T-cell (primary cell): ENCODE data around the gene ADPRHL1. TPM values are rescaled to one million over a fixed set of nuclear protein-coding genes. Genes with fewer than 3 reads are reported as not detected.
A peak's percentile ranks its signal among the peaks of the same experiment; 100 is the strongest.
"Not testable (repeated sequence)": the region's sequence is repeated elsewhere in the genome, so short reads cannot be mapped to it uniquely, and the experiment has no call there.

Experiments
- ATAC-seq, 4 experiments: fragments of 200-7000 bp in 3 of 4; fragments of 150-1000 bp in 1 of 4; cut with Tn5 transposase; replicated peaks in 1 of 4; 1 replicate in 3 of 4; 2 replicates in 1 of 4; pipeline ENCODE4 v1.10.0; 2021; ENCODE audit warnings: moderate library complexity in 3 of 4, mild to moderate bottlenecking in 2 of 4, moderate number of reproducible peaks in 1 of 4
- CTCF ChIA-PET, 2 donors: fragments of 300-600 bp; sonication (Branson Sonifier 250); formaldehyde crosslinking; loops; one replicate each; lab custom pipeline; 2022; ENCODE audit warnings: antibody characterized with exemption in 2 of 2; lab: Charles Lee
- POLR2A ChIA-PET, 2 donors: fragments of 300-600 bp; sonication (Branson Sonifier 250); formaldehyde crosslinking; loops; one replicate each; lab custom pipeline; 2022; ENCODE audit warnings: antibody characterized with exemption in 2 of 2; lab: Charles Lee
- DNase-seq, 35 experiments: peaks; one replicate each; pipeline versions ENCODE4 v3.0.0 to v3.0.0-alpha.2; 2013 to 2023
- H3K27ac ChIP-seq: one replicate; pipeline ENCODE4 v1.5.1; 2013; ENCODE audit warnings: low read length
- H3K27me3 ChIP-seq, 2 experiments: replicated peaks in 1 of 2; 1 replicate in 1 of 2; 2 replicates in 1 of 2; pipeline versions ENCODE4 v1.6.1 to v1.7.0; 2013; ENCODE audit warnings: low read length in 1 of 2, mixed read lengths in 1 of 2; ENCODE audit not compliant: control insufficient read depth in 2 of 2, insufficient read depth in 2 of 2; ENCODE audit errors: extremely low read depth in 1 of 2
- H3K36me3 ChIP-seq, 2 donors: 1 replicate in 1 of 2; 2 replicates in 1 of 2; pipeline versions ENCODE4 v1.6.1 to v1.7.0; 2013; ENCODE audit warnings: low read length in 1 of 2; ENCODE audit not compliant: control insufficient read depth in 2 of 2, insufficient read depth in 1 of 2; ENCODE audit errors: extremely low read depth in 1 of 2
- H3K4me1 ChIP-seq, 2 experiments: 1 replicate in 1 of 2; 2 replicates in 1 of 2; pipeline versions ENCODE4 v1.6.1 to v1.7.0; 2013; ENCODE audit warnings: low read length in 2 of 2, mixed read lengths in 1 of 2; ENCODE audit not compliant: insufficient read depth in 2 of 2, control insufficient read depth in 1 of 2; ENCODE audit errors: extremely low read depth in 1 of 2
- H3K4me3 ChIP-seq, 2 donors: 1 replicate in 1 of 2; 2 replicates in 1 of 2; pipeline versions ENCODE4 v1.5.1 to v1.7.0; 2013; ENCODE audit warnings: mild to moderate bottlenecking in 2 of 2, low read length in 1 of 2, moderate library complexity in 1 of 2; ENCODE audit not compliant: control insufficient read depth in 1 of 2; ENCODE audit errors: extremely low read depth in 1 of 2
- H3K9me3 ChIP-seq: 2 replicates; pipeline ENCODE4 v1.7.0; 2013
- H3K27ac Mint-ChIP-seq, 2 donors: one replicate each; pipeline ENCODE4 v1.8.0; 2020 to 2021; ENCODE audit warnings: mild to moderate bottlenecking in 2 of 2, mixed read lengths in 2 of 2
- H3K27me3 Mint-ChIP-seq, 2 donors: one replicate each; pipeline ENCODE4 v1.8.0; 2021 to 2022; ENCODE audit warnings: mixed read lengths in 2 of 2
- H3K36me3 Mint-ChIP-seq: one replicate; pipeline ENCODE4 v1.8.0; 2021; ENCODE audit warnings: mixed read lengths
- H3K4me1 Mint-ChIP-seq, 3 donors: one replicate each; pipeline ENCODE4 v1.8.0; 2020 to 2022; ENCODE audit warnings: mixed read lengths in 3 of 3, mild to moderate bottlenecking in 1 of 3
- H3K4me3 Mint-ChIP-seq, 3 donors: one replicate each; pipeline ENCODE4 v1.8.0; 2020 to 2022; ENCODE audit warnings: mild to moderate bottlenecking in 3 of 3, mixed read lengths in 3 of 3, moderate library complexity in 3 of 3
- H3K9me3 Mint-ChIP-seq, 3 donors: one replicate each; pipeline ENCODE4 v1.8.0; 2020 to 2022; ENCODE audit warnings: mixed read lengths in 3 of 3
- WGBS: methylation state at CpG from one replicate; pipeline ENCODE4 v1.1.5; 2013; ENCODE audit warnings: missing lambda C conversion rate; ENCODE audit not compliant: insufficient coverage; 5-methylcytosine and 5-hydroxymethylcytosine counted together
- total RNA-seq, 35 experiments: library from RNA in 6 of 35; stranded (reverse) in 6 of 35; fragments of 120-200 nt in 1 of 35; gene quantifications; one replicate each; pipeline versions ENCODE4 v1.2.1 to v1.2.4 and lab custom pipeline; 2013 to 2026

ADPRHL1 gene
- total RNA-seq, 5 donors from 2014 or later (not counting 1 experiment from before 2014, with no cell fraction given), result 0.37 to 1.7 (median 0.92) TPM

- no peaks in the 10 kb centered on the region for H3K9me3 ChIP-seq
- Mint-ChIP-seq H3K9me3 (no peaks in the 10 kb centered on the region), H3K36me3 (peaks cover 23% of the 10 kb centered on the region), H3K4me3 (no peak overlapping the region), H3K27ac (no peak overlapping the region), H3K27me3 (no peaks in the 10 kb centered on the region), H3K4me1 (peaks cover 0 to 11% (median 0%) of the 10 kb centered on the region in 3 donors)
- ChIA-PET CTCF (no interaction called here), POLR2A (no interaction called here)
- 93% methylated on average over 3 of the region's 4 CpGs for WGBS
- ATAC-seq, result no peak
- H3K4me1 ChIP-seq, result peaks cover 0 to 2% of the 10 kb centered on the region in 2 experiments
- H3K4me3 ChIP-seq, result no peak overlapping the region
- no peaks in the 10 kb centered on the region for H3K27me3 ChIP-seq
- no peak for DNase-seq
- no peak overlapping the region for H3K27ac ChIP-seq
- H3K36me3 ChIP-seq, result peaks cover 6 to 9% of the 10 kb centered on the region in 2 donors
Measured at GRCh38 chr13:113452466-113452865, 822 bp downstream of the ADPRHL1 start.

DNA sequence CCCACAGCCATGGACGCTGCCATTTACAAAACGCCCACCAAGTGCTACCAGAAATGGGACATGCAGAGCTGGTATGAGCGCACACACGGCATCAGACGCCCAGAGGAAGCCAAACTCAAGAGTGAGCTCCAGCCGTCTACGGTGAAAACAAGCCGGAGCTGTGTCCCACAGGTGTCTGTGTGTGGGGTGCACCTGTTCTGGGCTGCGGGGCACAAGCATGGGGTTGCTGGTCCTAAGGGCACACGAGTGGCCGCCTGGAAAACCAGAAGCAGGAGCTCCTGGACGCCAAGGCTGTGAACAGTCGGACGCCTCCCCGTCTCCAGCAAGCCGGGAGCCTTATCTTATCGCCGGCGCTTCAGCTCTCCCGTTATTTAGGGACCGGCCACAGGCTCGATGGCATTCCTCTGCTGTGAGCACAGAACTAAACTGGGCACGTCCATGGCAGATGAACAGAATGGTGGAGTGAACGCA, 1.3 kb downstream of the ADPRHL1 start:
- H3K9me3 Mint-ChIP-seq, result no peaks in the 10 kb centered on the region
- Histone ChIP-seq H3K36me3 (peaks cover 6 to 9% of the 10 kb centered on the region in 2 donors), H3K4me3 (no peak overlapping the region), H3K4me1 (peaks cover 0 to 2% of the 10 kb centered on the region in 2 experiments), H3K9me3 (no peaks in the 10 kb centered on the region), H3K27me3 (no peaks in the 10 kb centered on the region), H3K27ac (no peak overlapping the region)
- no peak overlapping the region for H3K27ac Mint-ChIP-seq
- 97% methylated on average over 23 of the region's 24 CpGs for WGBS
- H3K27me3 Mint-ChIP-seq, result no peaks in the 10 kb centered on the region
- no peak overlapping the region for H3K4me3 Mint-ChIP-seq
- ATAC-seq, result no peak
- H3K36me3 Mint-ChIP-seq, result peaks cover 20% of the 10 kb centered on the region
- ChIA-PET POLR2A (no interaction called here), CTCF (no interaction called here)
- DNase-seq, result no peak
- peaks cover 0 to 11% (median 0%) of the 10 kb centered on the region in 3 donors for H3K4me1 Mint-ChIP-seq

DNA sequence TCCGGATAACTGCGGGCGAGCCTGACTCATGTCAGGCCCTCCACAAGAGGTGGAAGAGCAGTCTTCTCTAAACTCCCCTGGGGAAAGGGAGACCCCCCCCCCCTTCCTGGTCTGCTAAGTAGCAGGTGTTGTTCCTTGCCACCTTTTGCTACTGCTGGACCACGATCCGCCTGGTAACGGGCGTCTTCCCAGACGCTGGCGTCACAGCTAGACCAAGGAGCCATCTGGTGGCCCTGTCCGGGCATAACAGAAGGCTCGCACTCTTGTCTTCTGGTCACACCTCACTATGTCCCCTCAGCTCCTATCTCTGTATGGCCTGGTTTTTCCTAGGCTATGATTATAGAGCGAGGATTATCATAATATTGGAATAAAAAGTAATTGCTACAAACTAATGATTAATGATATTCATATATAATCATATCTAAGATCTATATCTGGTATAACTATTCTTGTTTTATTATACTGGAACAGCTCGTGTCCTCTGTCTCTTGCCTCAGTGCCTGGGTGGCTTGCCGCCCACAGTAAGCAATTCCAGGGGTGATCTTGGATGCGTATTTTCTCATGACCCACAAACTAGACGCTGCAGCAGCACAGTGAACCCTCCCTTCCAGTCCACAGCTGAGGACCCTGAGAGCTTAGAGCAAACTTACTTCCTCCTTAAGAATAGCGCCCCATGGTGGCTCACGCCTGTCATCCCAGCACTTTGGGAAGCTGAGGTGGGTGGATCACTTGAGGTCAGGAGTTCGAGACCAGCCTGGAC, 2.2 kb downstream of the ADPRHL1 start:
- POLR2A ChIA-PET, ATAC-seq: not testable (repeated sequence)
- WGBS, result 100% methylated on average over 2 of the region's 19 CpGs

DNA sequence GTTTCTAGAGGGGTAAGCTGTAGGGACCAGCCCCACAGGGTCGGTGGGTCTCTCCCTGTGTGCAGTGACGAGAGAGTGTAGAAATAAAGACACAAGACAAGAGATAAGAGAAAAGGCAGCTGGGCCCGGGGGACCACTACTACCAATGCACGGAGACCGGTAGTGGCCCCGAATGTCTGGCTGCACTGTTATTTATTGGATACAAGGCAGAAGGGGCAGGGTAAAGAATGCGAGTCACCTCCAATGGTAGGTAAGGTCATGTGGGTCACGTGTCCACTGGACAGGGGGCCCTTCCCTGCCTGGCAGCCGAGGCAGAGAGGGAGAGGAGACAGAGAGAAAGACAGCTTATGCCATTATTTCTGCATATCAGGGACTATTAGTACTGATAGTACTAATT, 2.9 kb downstream of the ADPRHL1 start:
- POLR2A ChIA-PET, H3K36me3 Mint-ChIP-seq, H3K27ac Mint-ChIP-seq, DNase-seq, ATAC-seq, H3K27me3 ChIP-seq, H3K9me3 ChIP-seq, H3K4me3 ChIP-seq, H3K27me3 Mint-ChIP-seq, H3K4me1 ChIP-seq, CTCF ChIA-PET, H3K9me3 Mint-ChIP-seq, H3K36me3 ChIP-seq, H3K27ac ChIP-seq: not testable (repeated sequence)
- 95% methylated on average over 6 of the region's 9 CpGs for WGBS
- H3K4me1 Mint-ChIP-seq, result peaks cover 0 to 11% (median 0%) of the 10 kb centered on the region in 3 donors
- H3K4me3 Mint-ChIP-seq, result peak overlapping the region in 1 of 3 donors; percentile 55

More for the DNA sequence above, 2.2 kb downstream of the ADPRHL1 start:
- H3K4me3 ChIP-seq, H3K27me3 Mint-ChIP-seq, H3K27ac ChIP-seq, H3K9me3 Mint-ChIP-seq, H3K27me3 ChIP-seq, H3K4me1 ChIP-seq, H3K9me3 ChIP-seq, DNase-seq, H3K4me3 Mint-ChIP-seq, CTCF ChIA-PET, H3K27ac Mint-ChIP-seq, H3K36me3 ChIP-seq: not testable (repeated sequence)
- Mint-ChIP-seq H3K4me1 (peaks cover 0 to 11% (median 0%) of the 10 kb centered on the region in 3 donors), H3K36me3 (peaks cover 16% of the 10 kb centered on the region)

- Histone ChIP-seq H3K4me1 (peaks cover 0 to 4% of the 10 kb centered on the region in 2 experiments), H3K4me3 (peak overlapping the region in 1 of 2 donors; percentile 18), H3K27me3 (no peaks in the 10 kb centered on the region), H3K36me3 (peaks cover 0 to 3% of the 10 kb centered on the region in 2 donors), H3K9me3 (no peaks in the 10 kb centered on the region), H3K27ac (no peak overlapping the region)
- POLR2A ChIA-PET, result no interaction called here
- Mint-ChIP-seq H3K4me3 (peak overlapping the region; percentile 17 to 69 (median 55)), H3K27ac (peak overlapping the region; percentile 68 to 75), H3K36me3 (peaks cover 8% of the 10 kb centered on the region), H3K9me3 (no peaks in the 10 kb centered on the region), H3K4me1 (peaks cover 0 to 11% (median 0%) of the 10 kb centered on the region in 3 donors), H3K27me3 (no peaks in the 10 kb centered on the region)
- no peak for DNase-seq
- ATAC-seq, result no peak
- CTCF ChIA-PET, result no interaction called here
- 92% methylated on average over 9 of the region's 13 CpGs for WGBS
Measured at GRCh38 chr13:113449693-113450347, 3.5 kb downstream of the ADPRHL1 start.

DNA sequence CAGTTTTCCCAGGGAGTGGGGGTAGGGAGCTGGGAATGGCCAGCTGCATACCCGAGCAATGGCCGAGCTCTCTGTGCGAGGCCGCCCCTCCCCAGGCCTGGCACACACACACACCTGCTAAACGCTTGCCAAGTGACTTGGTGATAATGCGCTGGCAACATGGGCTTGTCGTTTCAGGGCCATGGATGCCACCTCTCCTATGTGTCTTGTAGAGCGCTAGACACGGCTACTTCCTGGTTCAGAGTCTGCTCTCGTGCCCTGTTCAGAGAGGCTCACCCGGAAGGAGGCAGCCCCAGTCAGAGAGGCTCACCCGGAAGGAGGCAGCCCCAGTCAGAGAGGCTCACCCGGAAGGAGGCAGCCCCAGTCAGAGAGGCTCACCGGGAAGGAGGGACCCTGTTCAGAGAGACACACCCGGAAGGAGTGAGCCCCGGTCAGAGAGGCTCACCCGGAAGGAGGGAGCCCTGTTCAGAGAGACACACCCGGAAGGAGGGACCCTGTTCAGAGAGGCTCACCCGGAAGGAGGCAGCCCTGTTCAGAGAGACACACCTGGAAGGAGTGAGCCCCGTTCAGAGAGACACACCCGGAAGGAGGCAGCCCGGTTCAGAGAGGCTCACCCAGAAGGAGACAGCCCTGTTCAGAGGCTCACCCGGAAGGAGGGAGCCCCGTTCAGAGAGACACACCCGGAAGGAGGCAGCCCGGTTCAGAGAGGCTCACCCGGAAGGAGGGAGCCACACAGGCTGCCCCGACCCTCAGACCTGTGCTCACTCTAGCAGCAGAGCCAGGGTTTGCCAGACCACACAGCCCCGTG, 4.2 kb downstream of the ADPRHL1 start:
- Histone ChIP-seq H3K27me3 (no peaks in the 10 kb centered on the region), H3K27ac (no peak overlapping the region)

More for the DNA sequence above, 4.2 kb downstream of the ADPRHL1 start:
- peak in 29 of 35 experiments; percentile 1 to 82 (median 25) for DNase-seq
- peaks cover 0 to 4% of the 10 kb centered on the region in 2 experiments for H3K4me1 ChIP-seq
- 85% methylated on average over 28 of the region's 29 CpGs for WGBS
- H3K4me3 ChIP-seq, result peak overlapping the region in 1 of 2 donors; percentile 18
- H3K4me3 Mint-ChIP-seq, result peak overlapping the region; percentile 21 to 69 (median 55)
- peak overlapping the region; percentile 68 to 75 for H3K27ac Mint-ChIP-seq
- ChIA-PET POLR2A (no interaction called here), CTCF (no interaction called here)
- H3K36me3 ChIP-seq, result peaks cover 0 to 3% of the 10 kb centered on the region in 2 donors
- ATAC-seq, result peak; percentile 59 to 87 (median 65)
- H3K27me3 Mint-ChIP-seq, result no peaks in the 10 kb centered on the region
- H3K36me3 Mint-ChIP-seq, result peaks cover 5% of the 10 kb centered on the region
- no peaks in the 10 kb centered on the region for H3K9me3 Mint-ChIP-seq
- H3K9me3 ChIP-seq, result no peaks in the 10 kb centered on the region
- peaks cover 0 to 11% (median 0%) of the 10 kb centered on the region in 3 donors for H3K4me1 Mint-ChIP-seq
